K562 (cell line): Measurements from ENCODE around the gene CHCHD10. TPM values are rescaled to one million over a fixed set of nuclear protein-coding genes. Genes with fewer than 3 reads are reported as not detected.

Experiments
- CBX5 ChIP-seq: IDR thresholded peaks from 2 replicates; pipeline ENCODE4 v1.6.1; 2014; ENCODE audit warnings: low read depth, borderline replicate concordance
- CHD4 ChIP-seq: fragments of 200-600 bp; sonication (generic); IDR thresholded peaks from 3 replicates; pipeline ENCODE4 v1.6.1; 2012; ENCODE audit warnings: low read depth, mild to moderate bottlenecking, mixed read lengths, low read length, inconsistent platforms; ENCODE audit not compliant: insufficient read depth, insufficient replicate concordance, poor library complexity, severe bottlenecking
- COPS2 ChIP-seq: fragments of 450-650 bp; conservative IDR thresholded peaks from 2 replicates; pipeline ENCODE4 v1.6.1; 2016; ENCODE audit warnings: mild to moderate bottlenecking, moderate library complexity
- CREM ChIP-seq: IDR thresholded peaks from 2 replicates; pipeline ENCODE4 v1.6.1; 2014; ENCODE audit warnings: antibody characterized with exemption, low read depth
- DNMT1 ChIP-seq: fragments of 450-650 bp; IDR thresholded peaks from 2 replicates; pipeline ENCODE4 v1.6.1; 2016; ENCODE audit warnings: antibody characterized with exemption, mild to moderate bottlenecking
- EP400 ChIP-seq: fragments of 450-650 bp; IDR thresholded peaks from 2 replicates; pipeline ENCODE4 v1.6.1; 2017; ENCODE audit warnings: antibody characterized with exemption, mild to moderate bottlenecking, moderate library complexity
- EWSR1 ChIP-seq: fragments of 450-650 bp; IDR thresholded peaks from 2 replicates; pipeline ENCODE4 v1.6.1; 2018; ENCODE audit warnings: borderline replicate concordance, mild to moderate bottlenecking, low read depth, moderate library complexity; ENCODE audit not compliant: partially characterized antibody
- L3MBTL2 ChIP-seq: fragments of 450-650 bp; IDR thresholded peaks from 2 replicates; pipeline ENCODE4 v1.6.1; 2016; ENCODE audit warnings: mild to moderate bottlenecking, moderate library complexity
- MBD2 ChIP-seq: sonication (generic); IDR thresholded peaks from 2 replicates; pipeline ENCODE4 v1.6.1; 2016; ENCODE audit warnings: low read depth, borderline replicate concordance
- RAD51 ChIP-seq: fragments of 450-650 bp; IDR thresholded peaks from 2 replicates; pipeline ENCODE4 v1.7.1; 2016; ENCODE audit warnings: low read depth, mild to moderate bottlenecking, borderline replicate concordance
- SP1 ChIP-seq: sonication (generic); formaldehyde crosslinking; IDR thresholded peaks from 2 replicates; pipeline ENCODE4 v1.8.1; 2022; ENCODE audit warnings: mild to moderate bottlenecking, missing genetic modification reagents
- TARDBP ChIP-seq: fragments of 450-650 bp; IDR thresholded peaks from 2 replicates; pipeline ENCODE4 v1.6.1; 2016
- ZFP1 ChIP-seq: fragments of 450-650 bp; formaldehyde crosslinking; IDR thresholded peaks from 2 replicates; pipeline ENCODE4 v1.4.0; 2020; ENCODE audit warnings: mild to moderate bottlenecking, mixed read lengths
- ZNF133 ChIP-seq: fragments of 250-450 bp; sonication (Bioruptor Pico); IDR thresholded peaks from 2 replicates; pipeline ENCODE4 v1.4.0; 2020; ENCODE audit warnings: mild to moderate bottlenecking
- ZNF408 ChIP-seq: fragments of 250-450 bp; sonication (Bioruptor Pico); IDR thresholded peaks from 2 replicates; pipeline ENCODE4 v1.4.0; 2020; ENCODE audit warnings: low read depth, mild to moderate bottlenecking, moderate library complexity
- polyA plus RNA-seq, 8 experiments: library from polyadenylated mRNA; depleted of rRNA in 4 of 8; stranded (reverse) in 5 of 8; unstranded in 3 of 8; fragments of >200 nt; fragmentation: Nextera tagmentation in 2 of 8; fragmentation: Illumina TruSeq in 1 of 8; extraction: Ambion mirVana in 2 of 8; extraction: Trizol in 1 of 8; gene quantifications; 2 replicates each; pipeline versions ENCODE4 v1.2.1 to v1.2.3, GENCODE V29; 2011 to 2014; ENCODE audit warnings: inconsistent platforms in 1 of 8, missing spikeins in 1 of 8
- total RNA-seq, 7 experiments: library from RNA; depleted of rRNA in 6 of 7; stranded (reverse); fragments of >200 nt in 6 of 7; fragmentation: Illumina TruSeq in 2 of 7; extraction: Trizol in 2 of 7; gene quantifications; 2 replicates each; pipeline versions ENCODE4 v1.2.1 to v1.2.3, GENCODE V29; 2011 to 2021; ENCODE audit warnings: low replicate concordance in 1 of 7
- TF ChIP-seq, protein P1 (sequence below): fragments of 450-650 bp; formaldehyde crosslinking; IDR thresholded peaks from 2 replicates; pipeline ENCODE4 v1.4.0; 2022; ENCODE audit warnings: missing genetic modification characterization
- TF ChIP-seq, protein P2 (sequence below): fragments of 250-450 bp; sonication (Bioruptor Pico); IDR thresholded peaks from 2 replicates; pipeline ENCODE4 v1.4.0; 2020
- TF ChIP-seq, protein P3 (sequence below): sonication (generic); formaldehyde crosslinking; IDR thresholded peaks from 2 replicates; pipeline ENCODE4 v1.9.0; 2022; ENCODE audit warnings: mild to moderate bottlenecking, missing genetic modification reagents

The CHCHD10 gene
- total and polyA plus RNA-seq, 9 of the 15 experiments (the other 6 are each of a cell fraction or from before 2014, with no cell fraction given), result 15.2 to 292 (median 102) TPM

DNA sequence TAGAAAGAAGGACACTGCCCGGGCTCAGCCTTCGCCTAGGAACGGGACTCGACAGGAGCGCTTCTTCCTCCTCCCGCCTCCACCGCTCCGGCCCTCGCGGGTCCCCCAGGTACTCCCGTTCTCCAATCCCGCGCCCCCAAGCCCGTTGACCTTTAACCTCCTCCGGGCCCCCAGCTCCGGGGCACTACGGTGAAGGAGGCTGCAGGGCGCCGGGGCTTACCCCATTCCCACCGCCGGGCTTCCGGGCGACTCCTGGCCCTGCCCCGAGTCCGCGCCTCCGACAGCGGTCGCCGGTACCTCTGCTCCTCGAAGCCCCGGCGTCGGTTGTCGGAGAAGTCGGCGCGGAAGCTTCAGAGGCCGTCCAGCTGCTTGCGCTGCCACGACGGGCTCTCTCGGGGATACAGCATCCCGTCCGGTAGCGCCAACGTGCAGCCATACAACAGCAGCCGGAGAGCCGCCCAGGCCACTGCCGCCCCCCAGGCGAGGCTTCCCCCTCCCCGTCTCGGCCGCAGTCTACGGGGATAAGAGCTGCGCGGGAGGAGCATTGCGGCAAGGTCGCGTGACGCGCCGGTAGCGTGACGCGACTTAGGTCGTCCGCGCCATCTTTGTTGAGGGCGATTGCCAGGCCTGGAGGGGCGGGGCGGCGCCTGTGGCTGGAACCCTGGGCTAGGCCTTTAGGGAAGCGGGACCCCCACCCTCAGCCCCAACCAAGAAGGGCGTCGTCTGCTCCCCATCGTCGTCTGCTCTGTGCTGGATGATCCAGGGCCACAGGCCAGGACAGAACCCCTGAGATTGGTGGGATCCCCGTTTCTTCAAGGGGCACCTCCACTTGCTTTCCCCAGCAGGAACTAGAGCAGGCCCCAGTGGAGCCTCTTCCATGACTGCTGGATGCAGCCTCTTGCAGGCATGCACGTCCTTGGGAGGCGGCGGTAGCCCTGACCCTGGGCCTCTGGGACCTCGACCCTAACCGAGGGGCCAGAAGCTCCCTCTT lies 50.7 kb downstream of the CHCHD10 start (continued):
- TF ChIP-seq MBD2, result peak; percentile 72
- peak; percentile 83 for TF ChIP-seq L3MBTL2
- TF ChIP-seq CREM, result peak; percentile 99
- TF ChIP-seq EWSR1, result no peak
- TF ChIP-seq, protein P1, sequence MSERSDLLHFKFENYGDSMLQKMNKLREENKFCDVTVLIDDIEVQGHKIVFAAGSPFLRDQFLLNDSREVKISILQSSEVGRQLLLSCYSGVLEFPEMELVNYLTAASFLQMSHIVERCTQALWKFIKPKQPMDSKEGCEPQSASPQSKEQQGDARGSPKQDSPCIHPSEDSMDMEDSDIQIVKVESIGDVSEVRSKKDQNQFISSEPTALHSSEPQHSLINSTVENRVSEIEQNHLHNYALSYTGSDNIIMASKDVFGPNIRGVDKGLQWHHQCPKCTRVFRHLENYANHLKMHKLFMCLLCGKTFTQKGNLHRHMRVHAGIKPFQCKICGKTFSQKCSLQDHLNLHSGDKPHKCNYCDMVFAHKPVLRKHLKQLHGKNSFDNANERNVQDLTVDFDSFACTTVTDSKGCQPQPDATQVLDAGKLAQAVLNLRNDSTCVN (CRISPR knock-in tag), result no peak
- TF ChIP-seq, protein P2, sequence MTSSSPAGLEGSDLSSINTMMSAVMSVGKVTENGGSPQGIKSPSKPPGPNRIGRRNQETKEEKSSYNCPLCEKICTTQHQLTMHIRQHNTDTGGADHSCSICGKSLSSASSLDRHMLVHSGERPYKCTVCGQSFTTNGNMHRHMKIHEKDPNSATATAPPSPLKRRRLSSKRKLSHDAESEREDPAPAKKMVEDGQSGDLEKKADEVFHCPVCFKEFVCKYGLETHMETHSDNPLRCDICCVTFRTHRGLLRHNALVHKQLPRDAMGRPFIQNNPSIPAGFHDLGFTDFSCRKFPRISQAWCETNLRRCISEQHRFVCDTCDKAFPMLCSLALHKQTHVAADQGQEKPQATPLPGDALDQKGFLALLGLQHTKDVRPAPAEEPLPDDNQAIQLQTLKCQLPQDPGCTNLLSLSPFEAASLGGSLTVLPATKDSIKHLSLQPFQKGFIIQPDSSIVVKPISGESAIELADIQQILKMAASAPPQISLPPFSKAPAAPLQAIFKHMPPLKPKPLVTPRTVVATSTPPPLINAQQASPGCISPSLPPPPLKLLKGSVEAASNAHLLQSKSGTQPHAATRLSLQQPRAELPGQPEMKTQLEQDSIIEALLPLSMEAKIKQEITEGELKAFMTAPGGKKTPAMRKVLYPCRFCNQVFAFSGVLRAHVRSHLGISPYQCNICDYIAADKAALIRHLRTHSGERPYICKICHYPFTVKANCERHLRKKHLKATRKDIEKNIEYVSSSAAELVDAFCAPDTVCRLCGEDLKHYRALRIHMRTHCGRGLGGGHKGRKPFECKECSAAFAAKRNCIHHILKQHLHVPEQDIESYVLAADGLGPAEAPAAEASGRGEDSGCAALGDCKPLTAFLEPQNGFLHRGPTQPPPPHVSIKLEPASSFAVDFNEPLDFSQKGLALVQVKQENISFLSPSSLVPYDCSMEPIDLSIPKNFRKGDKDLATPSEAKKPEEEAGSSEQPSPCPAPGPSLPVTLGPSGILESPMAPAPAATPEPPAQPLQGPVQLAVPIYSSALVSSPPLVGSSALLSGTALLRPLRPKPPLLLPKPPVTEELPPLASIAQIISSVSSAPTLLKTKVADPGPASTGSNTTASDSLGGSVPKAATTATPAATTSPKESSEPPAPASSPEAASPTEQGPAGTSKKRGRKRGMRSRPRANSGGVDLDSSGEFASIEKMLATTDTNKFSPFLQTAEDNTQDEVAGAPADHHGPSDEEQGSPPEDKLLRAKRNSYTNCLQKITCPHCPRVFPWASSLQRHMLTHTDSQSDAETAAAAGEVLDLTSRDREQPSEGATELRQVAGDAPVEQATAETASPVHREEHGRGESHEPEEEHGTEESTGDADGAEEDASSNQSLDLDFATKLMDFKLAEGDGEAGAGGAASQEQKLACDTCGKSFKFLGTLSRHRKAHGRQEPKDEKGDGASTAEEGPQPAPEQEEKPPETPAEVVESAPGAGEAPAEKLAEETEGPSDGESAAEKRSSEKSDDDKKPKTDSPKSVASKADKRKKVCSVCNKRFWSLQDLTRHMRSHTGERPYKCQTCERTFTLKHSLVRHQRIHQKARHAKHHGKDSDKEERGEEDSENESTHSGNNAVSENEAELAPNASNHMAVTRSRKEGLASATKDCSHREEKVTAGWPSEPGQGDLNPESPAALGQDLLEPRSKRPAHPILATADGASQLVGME (CRISPR knock-in tag), result no peak
- no peak for TF ChIP-seq SP1
- peak; percentile 83 for TF ChIP-seq RAD51
- TF ChIP-seq ZNF133 (CRISPR knock-in tag), result no peak
- no peak for TF ChIP-seq CBX5
- no peak for TF ChIP-seq COPS2
- TF ChIP-seq CHD4, result no peak
- TF ChIP-seq TARDBP, result no peak
- TF ChIP-seq ZNF408 (CRISPR knock-in tag), result no peak
- TF ChIP-seq, protein P3, sequence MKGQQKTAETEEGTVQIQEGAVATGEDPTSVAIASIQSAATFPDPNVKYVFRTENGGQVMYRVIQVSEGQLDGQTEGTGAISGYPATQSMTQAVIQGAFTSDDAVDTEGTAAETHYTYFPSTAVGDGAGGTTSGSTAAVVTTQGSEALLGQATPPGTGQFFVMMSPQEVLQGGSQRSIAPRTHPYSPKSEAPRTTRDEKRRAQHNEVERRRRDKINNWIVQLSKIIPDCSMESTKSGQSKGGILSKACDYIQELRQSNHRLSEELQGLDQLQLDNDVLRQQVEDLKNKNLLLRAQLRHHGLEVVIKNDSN (CRISPR knock-in tag), result peak; percentile 93
- no peak for TF ChIP-seq ZFP1 (CRISPR knock-in tag)
- TF ChIP-seq EP400, result peak; percentile 57
- TF ChIP-seq DNMT1, result no peak
